Stimulated activated CD4-positive, alpha-beta T cell treated with anti-CD3 and anti-CD28 coated beads, Interleukin-4, amount 100 ng/mL, for 48 hours (primary cell): ENCODE results near the gene KIF5A.
"Not testable (repeated sequence)": the region's sequence is repeated elsewhere in the genome, so short reads cannot be mapped to it uniquely, and the experiment has no call there.

Source experiments
- DNase-seq, 2 donors: peaks; one replicate each; pipeline ENCODE4 v3.0.0-alpha.2; 2020; ENCODE audit warnings: low read depth in 2 of 2

Gene KIF5A

GRCh38 chr12:57607958-57608663 is 58.3 kb downstream of the KIF5A start:
- no peak for DNase-seq

- no peak for DNase-seq
Measured at GRCh38 chr12:57609101-57609780, 59.4 kb downstream of the KIF5A start.

- DNase-seq, result no peak
Measured at GRCh38 chr12:57609781-57610553, 60.1 kb downstream of the KIF5A start.

GRCh38 chr12:57610554-57611107 is 60.8 kb downstream of the KIF5A start:
- DNase-seq, result no peak

- peak in 1 of 2 donors; percentile 53 for DNase-seq
Measured at GRCh38 chr12:57611108-57611826, 61.4 kb downstream of the KIF5A start, which contains the start of gene ARHGEF25. ARHGEF25 (plus strand) TSS chr12:57611435; CDS start chr12:57611895, 460 bp downstream.

- DNase-seq, result no peak
Measured at GRCh38 chr12:57611827-57612710, 62.2 kb downstream of the KIF5A start.

- DNase-seq, result no peak
Measured at GRCh38 chr12:57612711-57613426, 63.0 kb downstream of the KIF5A start.

GRCh38 chr12:57613427-57614109 is 63.7 kb downstream of the KIF5A start:
- DNase-seq, result no peak

- no peak for DNase-seq
Measured at GRCh38 chr12:57614178-57614947, 64.5 kb downstream of the KIF5A start.

GRCh38 chr12:57614948-57615500 is 65.2 kb downstream of the KIF5A start:
- no peak for DNase-seq

- no peak for DNase-seq
Measured at GRCh38 chr12:57615637-57616036, 65.8 kb downstream of the KIF5A start.

- DNase-seq, result no peak
Measured at GRCh38 chr12:57616383-57617101, 66.7 kb downstream of the KIF5A start.

GRCh38 chr12:57617942-57618341 is 68.1 kb downstream of the KIF5A start:
- DNase-seq, result no peak

GRCh38 chr12:57618431-57618830 is 68.6 kb downstream of the KIF5A start:
- DNase-seq, result not testable (repeated sequence)

GRCh38 chr12:57618966-57619433 is 69.2 kb downstream of the KIF5A start:
- no peak for DNase-seq

- no peak for DNase-seq
Measured at GRCh38 chr12:57619434-57620244, 69.8 kb downstream of the KIF5A start.
